GM19239 (cell line): Measurements from ENCODE around the gene COL13A1.
A peak's percentile ranks its signal among the peaks of the same experiment; 100 is the strongest.

ENCODE experiments used
- DNase-seq: peaks from one replicate; pipeline ENCODE4 v3.0.0; 2011; ENCODE audit warnings: low spot score; ENCODE audit not compliant: insufficient read length
- FAIRE-seq: peaks from 2 replicates; lab custom pipeline; 2011; peaks lifted over from hg19 to GRCh38; lab: Jason Lieb, UNC

COL13A1 gene

GRCh38 chr10:69928339-69928738 is 126.6 kb downstream of the COL13A1 start:
- DNase-seq (no peak), FAIRE-seq (no peak)

GRCh38 chr10:69929575-69929974 is 127.9 kb downstream of the COL13A1 start:
- FAIRE-seq = no peak
- DNase-seq = no peak

GRCh38 chr10:69934768-69935167 is 133.1 kb downstream of the COL13A1 start:
- FAIRE-seq = no peak
- no peak for DNase-seq

- peak; percentile 24 for DNase-seq
- no peak for FAIRE-seq
These were observed 134.4 kb downstream of the COL13A1 start for GRCh38 chr10:69936091-69936490.

- DNase-seq (no peak), FAIRE-seq (no peak)
These were observed 136.9 kb downstream of the COL13A1 start for GRCh38 chr10:69938541-69938991.

- DNase-seq = no peak
- no peak for FAIRE-seq
These were observed 137.4 kb downstream of the COL13A1 start for GRCh38 chr10:69939061-69939460.

GRCh38 chr10:69939481-69939880 is 137.8 kb downstream of the COL13A1 start:
- FAIRE-seq (no peak), DNase-seq (no peak)

- DNase-seq (no peak), FAIRE-seq (no peak)
These were observed 140.0 kb downstream of the COL13A1 start for GRCh38 chr10:69941730-69942129.

- FAIRE-seq = no peak
- DNase-seq = no peak
These were observed 141.7 kb downstream of the COL13A1 start for GRCh38 chr10:69943292-69943820.

- FAIRE-seq = no peak
These were observed 143.1 kb downstream of the COL13A1 start for GRCh38 chr10:69944761-69945160.

GRCh38 chr10:69948261-69948660 is 146.6 kb downstream of the COL13A1 start:
- DNase-seq = no peak
- no peak for FAIRE-seq

More at GRCh38 chr10:69944761-69945160, 143.1 kb downstream of the COL13A1 start:
- no peak for DNase-seq

- FAIRE-seq (no peak), DNase-seq (no peak)
These were observed 148.1 kb downstream of the COL13A1 start for GRCh38 chr10:69949770-69950169.

- DNase-seq (no peak), FAIRE-seq (no peak)
These were observed 150.0 kb downstream of the COL13A1 start for GRCh38 chr10:69951658-69952057.

GRCh38 chr10:69952069-69952800 is 150.5 kb downstream of the COL13A1 start:
- DNase-seq (no peak), FAIRE-seq (no peak)

- DNase-seq = no peak
- no peak for FAIRE-seq
These were observed 151.1 kb downstream of the COL13A1 start for GRCh38 chr10:69952821-69953221.

- FAIRE-seq (no peak), DNase-seq (no peak)
These were observed 152.1 kb downstream of the COL13A1 start for GRCh38 chr10:69953851-69954250.

GRCh38 chr10:69955211-69955805 is 153.6 kb downstream of the COL13A1 start:
- DNase-seq (no peak), FAIRE-seq (no peak)

GRCh38 chr10:69955897-69956740 is 154.4 kb downstream of the COL13A1 start:
- FAIRE-seq (no peak), DNase-seq (no peak)

GRCh38 chr10:69956741-69957230 is 155.1 kb downstream of the COL13A1 start:
- FAIRE-seq (no peak), DNase-seq (no peak)

- FAIRE-seq = no peak
These were observed 155.7 kb downstream of the COL13A1 start for GRCh38 chr10:69957241-69957885.

More at GRCh38 chr10:69957241-69957885, 155.7 kb downstream of the COL13A1 start:
- DNase-seq = no peak
